IPS DF 4.7 (cell line): ENCODE results near the gene DAPK2.
"Not testable (repeated sequence)": the region's sequence is repeated elsewhere in the genome, so short reads cannot be mapped to it uniquely, and the experiment has no call there.

Experiments used
- DNase-seq: peaks from one replicate; pipeline ENCODE4 v3.0.0-alpha.2; 2013; ENCODE audit warnings: low spot score; ENCODE audit errors: extremely low read depth

DAPK2 gene

DNA sequence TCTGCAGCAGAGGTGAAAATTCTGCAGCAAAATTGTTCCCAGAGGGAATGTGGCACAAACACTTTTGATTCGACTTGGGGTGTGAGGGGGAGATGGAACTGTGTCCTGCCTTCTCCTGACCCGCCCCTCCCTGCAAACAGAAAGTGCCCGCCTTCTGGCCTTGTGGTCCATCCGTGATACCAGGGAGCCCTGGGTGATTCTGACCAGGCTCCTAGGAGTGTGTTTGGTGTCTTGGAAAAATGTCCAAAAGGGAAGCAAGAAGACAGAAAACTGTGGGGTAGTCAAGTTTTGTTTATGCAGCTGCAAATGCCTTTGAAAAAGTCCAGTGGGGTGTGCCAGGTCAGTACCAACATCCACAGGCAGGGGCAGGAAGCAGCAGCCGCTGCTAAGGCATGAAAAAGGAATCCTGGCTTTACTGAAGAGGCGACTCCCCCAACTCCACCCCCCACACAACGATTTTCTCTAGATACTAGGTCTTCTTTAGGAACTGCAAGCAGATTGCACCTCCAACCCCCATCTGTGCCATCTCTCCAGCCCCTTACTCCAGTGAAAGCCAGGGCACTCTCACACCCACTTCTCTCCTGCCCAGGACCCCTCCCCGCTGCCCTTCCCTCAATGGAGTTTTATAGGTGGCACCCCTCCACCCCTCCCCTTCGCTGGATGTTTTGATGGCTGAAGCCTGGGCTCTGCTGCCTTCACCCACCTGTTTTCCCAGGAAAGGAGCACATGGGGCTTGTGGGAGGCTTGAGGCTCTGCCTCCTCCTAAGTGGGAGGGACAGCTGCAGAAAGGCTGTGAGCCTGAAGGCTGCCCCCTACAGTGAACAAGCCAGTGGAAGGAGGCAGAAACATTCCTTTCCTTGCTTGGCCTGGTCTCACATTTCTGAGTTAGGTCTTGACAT, 130.2 kb downstream of the DAPK2 start:
- DNase-seq, result no peak

DNA sequence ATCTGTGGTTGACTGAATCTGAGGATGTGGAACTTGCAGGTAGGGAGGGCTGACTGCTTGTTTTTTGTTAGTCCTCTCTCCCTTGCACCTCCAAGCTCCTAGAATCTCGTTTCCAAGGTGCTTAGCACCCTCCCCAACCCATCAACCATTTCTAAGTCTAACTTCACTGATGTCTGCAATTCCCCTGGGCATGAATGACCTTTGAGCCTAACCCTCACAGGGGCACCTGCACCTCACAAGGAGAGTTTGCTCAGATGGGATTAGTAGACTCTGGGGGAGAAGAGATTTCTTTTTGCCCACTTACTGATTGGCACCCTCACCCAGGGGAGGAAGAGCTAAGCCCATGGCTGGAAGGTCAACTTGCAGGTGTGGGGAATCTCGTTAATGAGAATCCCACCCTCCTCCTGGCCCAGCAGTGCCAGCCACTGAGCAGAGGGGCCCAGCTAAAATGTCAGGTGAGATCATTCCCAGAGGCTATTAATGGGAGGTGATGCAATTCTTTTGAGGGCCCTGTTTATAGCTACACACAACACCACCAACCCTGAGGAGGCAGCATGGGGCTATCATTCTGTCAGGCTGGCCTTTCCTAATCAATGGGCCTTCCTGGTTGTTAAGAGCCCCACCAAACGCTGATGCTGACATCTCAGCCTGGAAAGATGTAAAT, 130.9 kb downstream of the DAPK2 start:
- DNase-seq, result no peak

DNA sequence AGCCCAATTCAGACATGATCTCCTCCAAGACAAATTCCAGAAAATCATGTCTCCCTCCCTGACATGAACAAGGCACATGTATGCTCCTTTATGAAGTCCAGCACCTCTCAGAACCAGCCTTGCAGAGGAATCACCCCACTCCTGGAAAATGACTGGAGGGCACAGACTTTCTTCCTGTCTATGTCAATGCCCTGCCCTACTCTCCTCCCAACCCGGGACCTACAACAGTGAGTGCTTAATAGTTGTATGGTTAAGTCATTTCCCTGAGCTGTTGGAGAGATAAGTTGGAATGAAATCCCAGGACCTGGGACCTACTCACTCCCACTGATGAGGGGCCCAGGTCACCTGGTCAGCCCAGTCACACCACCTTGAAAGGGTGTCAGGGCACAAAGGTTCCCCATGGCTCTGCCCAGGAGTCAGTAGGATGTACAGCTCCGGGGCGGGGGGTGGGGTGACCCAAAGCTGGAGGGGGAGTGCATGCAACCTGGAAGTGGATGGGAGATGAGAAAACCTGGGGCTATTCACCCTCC, 132.4 kb downstream of the DAPK2 start:
- DNase-seq, result no peak

DNA sequence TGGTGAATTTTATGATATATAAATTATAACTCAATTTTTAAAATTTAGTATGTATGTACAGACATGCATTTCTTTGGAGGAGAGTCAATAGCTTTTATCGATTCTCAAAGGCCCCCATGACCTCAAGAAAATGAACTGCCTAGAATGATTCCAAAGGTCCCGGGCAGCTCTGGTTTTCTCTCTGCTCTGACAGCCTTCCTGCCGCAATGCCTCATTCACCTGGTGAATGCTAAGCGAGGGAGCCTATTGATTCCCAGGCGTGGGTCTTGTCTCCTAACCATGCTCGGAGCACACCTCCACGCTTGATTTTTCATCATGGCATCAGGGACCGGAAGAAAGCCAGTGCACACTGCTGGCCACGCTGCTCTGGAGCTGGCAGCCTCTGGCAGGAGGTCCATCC, 132.9 kb downstream of the DAPK2 start:
- no peak for DNase-seq

DNA sequence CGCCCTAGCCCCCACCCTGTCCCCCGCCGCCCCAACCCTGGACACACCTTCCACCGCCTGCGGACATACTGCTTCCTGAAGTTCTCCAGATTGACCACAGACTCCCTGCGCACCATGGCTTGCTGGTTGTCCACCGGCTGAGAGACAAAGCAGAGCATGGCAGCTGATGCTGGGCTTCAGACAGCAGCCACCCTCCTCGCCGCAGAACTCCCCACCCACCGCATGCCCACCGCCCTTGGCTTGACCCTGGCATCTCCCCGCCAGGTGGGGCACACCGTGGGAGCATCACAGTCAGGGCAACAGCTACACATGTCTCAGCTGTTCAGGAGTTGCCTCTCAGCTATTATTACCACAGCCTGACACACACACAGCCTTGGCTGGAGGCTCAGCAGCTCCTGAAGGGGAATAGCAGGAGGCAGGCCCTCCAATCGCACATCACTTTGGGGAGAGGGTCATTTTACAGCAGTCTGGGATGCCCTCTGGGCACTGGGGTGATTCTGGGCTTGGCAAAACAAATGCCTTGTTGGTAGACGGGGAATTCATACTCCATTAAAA, 134.1 kb downstream of the DAPK2 start:
- DNase-seq, result no peak

DNA sequence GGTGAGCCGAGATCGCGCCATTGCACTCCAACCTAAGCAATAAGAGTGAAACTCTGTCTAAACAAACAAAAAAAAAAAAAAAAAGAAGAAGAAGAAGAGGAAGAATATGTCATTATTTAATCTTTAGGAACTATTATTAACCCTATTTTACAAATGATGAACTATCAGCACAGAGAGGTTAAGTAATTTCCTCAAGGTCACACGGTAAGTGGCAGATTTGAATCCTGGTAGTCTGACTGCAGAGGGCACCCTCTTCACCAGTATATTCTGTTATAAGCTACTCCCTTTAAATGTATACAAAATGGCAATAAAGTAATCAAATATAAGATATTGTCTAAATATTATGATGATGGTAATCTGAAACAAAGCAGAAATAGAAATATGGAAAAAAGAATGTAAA, 135.1 kb downstream of the DAPK2 start:
- DNase-seq, result no peak

DNA sequence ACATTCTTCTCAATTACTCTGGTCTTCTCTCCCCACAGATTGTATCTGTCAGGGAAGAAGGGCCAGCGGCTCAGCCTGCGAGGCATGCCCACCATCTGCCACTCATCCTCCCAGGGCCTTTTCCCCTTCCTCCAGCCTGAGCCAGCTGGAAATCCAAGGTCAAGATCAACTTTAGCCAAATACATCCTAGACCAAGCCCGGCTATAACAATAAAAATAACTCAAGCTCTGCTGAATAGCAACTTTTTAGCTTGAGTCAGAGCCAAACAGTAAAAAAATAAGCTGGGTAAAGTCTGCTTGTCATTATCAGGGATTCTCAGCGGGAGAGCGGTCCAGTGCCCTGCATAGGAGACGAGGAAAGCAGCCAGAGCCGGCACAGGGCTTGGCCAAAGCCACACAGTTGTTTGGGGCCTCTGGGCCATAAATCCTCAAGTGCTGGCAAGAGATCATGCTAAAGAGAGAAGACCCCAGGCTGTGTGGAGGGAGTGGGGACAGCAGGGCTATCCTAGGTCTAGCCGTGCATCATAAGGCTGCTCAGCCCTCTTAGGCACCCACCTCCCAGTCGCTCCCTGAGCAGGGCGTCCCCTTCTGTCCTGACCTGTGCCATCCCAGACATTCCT, 136.4 kb downstream of the DAPK2 start:
- DNase-seq, result no peak

DNA sequence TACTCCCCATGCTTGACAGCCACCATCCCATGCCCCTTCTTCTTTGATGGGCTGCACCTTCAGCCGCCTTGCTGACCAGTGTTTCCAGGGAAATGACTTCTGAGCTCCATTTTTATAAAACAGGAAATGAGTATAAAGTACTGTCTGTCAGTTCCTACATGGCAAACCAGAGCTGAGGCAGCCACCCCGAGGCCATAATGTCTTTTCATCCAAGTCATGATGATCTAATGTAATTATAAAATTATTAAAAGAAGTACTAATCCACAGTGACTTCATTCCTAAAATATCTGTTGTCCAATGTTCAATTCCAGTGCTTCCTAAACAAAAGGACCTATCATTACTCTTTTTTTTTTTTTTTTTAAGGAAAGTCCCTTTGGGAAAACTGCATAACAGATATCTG, 137.3 kb downstream of the DAPK2 start:
- DNase-seq, result no peak

DNA sequence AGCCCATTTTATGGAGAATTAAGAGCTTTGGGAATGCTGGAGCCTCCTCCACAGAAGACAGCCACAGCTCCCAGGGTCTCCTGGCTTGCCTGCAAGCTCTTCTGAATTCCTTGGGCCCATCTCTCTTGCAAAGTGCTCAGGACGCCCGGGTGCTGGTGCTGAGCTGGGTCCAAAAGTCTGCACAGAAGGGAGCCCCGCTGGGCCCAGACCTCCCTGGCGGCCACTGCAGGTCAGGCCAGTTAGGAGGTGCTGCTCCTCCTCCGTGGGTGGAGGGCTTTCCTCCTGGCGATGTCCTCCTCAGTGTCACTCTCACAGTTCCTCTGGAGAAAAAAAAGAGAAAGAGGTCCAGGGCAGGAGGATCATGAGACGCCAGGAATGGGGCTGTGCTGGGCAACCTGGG, 138.0 kb downstream of the DAPK2 start:
- no peak for DNase-seq

DNA sequence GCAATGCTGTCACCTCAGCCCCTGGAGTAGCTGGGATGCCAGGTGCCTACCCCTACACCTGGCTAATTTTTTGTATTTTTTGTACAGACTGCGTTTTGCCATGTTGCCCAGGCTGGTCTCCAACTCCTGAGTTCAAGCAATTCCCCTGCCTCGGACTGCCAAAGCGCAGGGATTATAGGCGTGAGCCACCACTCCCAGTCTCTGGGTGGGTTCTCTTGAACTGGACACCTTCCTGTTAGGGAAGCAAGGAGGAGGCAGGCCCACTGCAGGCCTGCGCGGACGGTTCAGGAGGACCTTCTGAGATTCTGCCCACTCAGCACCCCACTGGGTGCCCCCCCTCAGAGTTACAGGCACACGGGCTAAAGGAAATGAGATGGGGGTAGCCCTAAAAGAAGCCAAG, 138.8 kb downstream of the DAPK2 start:
- DNase-seq, result no peak

DNA sequence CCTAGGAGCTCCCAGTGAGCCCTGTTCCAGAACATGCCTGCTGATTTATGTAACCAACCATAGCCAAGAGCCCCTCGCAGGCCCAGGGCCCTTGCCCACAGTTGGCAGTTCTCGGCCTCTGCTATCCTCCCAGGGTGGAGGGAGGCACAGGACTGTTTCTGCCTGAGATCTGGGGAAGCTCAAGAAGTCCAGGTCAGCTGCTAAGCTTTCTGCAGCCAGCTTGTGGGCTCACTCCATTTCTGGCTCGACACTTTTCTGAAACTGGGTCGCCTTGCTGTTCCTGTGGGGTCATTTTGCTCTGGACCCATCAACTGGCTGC, 140.1 kb downstream of the DAPK2 start:
- no peak for DNase-seq

DNA sequence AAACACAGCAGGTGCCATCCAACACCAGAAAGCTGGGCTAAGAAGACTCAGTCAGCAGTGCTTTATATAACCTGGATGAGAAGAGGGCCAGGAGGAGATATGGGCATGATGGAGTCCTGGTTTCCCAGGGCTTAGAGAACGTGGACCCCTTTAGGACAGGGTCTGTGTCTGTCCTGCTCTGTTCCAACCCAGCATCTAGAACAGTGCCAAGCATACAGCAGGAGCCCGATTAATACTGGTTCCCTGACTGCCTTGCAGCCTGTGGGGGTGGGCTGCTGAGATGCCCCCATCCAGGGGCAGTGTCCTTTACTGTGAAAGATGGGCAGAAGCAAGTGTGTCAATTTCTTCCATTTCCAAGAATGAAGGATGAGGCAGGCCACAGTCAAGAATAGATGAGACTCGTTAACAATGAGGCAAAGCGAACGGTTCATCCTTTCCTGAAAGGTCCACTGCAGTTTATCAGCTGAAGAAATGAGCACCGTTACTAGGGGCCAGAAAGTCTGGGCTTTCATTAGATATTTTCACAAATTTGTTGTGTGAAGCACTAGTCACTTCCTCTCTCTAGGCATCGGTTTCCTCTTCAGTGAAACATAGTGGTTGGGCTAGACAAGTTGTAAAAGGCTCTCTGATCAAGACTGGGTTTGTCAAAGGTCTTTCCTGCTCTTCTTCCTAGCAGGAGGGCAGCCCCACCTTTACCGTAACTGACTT, 140.6 kb downstream of the DAPK2 start:
- DNase-seq, result no peak

DNA sequence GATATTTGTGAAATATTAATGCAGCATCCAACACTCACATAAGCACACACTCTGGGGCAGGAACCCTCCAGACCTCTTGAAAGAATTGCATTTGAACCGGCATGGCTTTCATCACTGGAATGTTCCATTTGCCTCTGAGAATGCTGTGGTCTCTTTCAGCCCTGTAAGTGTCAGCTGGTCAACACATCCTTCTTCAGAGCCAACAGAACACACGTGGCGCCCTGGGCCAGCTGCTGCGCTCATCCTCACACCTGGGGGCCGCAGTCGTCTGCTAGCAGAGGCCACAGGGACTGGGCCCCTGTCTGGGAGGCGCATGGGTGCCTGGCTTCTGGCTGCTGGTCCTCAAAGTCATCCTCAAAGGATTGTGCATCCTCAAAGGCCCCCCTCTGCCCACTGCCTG, 141.2 kb downstream of the DAPK2 start:
- no peak for DNase-seq

DNA sequence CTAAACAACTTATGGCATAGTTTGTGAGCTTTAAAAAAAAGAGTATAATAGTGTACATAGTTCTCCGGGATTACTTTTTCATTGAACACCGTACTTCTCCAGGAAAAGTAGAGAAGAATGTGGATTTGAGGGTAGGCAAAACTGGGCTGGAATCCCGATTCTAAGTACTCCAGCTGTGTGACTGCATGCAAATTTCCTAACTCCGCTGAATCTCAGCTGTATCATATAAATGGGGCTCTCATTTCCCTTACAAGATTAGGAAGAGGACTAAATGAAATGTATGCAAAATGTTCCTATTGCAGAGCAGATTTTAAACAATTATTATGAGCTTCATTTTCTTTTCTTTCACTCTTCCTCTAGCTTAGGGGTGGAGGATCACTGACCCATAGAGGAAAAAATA, 142.2 kb downstream of the DAPK2 start:
- no peak for DNase-seq

DNA sequence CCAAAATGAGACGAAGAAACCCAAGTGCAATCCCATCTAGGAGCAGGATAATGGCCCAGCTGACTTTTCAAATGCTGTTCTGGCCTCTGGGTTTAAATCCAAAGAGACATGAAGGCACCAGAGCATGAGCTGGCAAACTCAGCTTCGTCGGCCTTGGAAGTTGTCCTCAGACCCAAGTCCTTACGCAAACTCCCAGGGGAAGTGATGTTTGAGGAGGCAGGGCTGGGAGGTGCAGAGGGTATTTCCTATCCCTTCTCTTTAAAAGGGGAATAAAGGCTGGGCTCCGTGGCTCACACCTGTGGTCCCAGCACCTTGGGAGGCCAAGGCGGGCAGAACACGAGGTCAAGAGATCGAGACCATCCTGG, 143.6 kb downstream of the DAPK2 start:
- no peak for DNase-seq

DNA sequence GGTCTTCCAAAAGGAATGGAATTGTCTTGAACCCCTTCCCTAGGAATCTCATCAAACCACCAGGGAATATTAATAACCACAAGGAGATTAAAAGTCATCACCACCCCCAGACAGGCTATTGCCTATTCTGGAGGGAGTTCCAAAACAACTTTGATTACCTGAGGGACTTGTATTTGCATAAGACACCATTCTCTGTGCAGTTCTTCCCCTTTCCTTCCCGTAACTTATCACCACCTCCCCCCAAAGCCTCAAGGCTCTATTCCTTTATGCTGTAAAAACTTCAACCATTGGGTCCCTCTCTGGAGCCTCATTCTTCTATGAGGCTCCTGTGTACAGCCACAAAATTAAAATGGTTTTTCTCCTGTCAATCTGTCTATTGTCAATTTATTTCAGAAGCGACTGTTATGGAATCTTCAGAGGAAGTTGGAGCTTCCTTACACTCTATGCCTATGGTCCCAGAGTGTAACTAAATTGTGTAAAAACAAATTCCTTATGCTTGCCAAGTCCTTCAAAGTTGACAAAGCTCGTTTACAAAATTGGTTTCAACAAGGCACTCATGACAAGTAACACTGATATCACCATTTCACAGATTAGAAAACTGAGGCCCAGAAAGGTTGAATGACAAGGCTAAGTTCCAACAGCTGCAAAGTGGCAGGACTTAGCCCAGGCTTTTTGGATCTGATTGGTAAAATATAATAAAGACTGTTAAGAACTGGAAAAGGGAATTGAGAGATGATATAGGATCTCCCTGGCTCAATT, 144.2 kb downstream of the DAPK2 start:
- no peak for DNase-seq

DNA sequence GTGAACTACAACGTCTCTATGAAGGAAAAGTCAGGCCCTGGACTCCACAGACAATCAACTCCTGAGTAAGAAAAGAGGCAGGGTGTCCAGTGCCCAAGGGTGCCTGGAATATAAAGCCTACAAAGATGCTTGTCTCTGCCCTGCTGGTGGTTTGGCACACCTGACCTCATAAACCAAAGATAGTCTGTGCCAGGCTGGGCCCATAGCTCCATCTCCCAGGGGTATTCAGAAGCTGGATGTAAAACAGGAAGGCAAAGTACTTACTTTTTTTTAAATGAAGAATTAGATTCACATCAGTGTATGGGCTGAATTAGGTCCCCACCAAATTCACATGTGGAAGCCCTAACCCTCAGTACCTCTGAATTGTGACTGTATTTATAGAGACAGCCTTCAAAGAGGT, 146.0 kb downstream of the DAPK2 start:
- no peak for DNase-seq

DNA sequence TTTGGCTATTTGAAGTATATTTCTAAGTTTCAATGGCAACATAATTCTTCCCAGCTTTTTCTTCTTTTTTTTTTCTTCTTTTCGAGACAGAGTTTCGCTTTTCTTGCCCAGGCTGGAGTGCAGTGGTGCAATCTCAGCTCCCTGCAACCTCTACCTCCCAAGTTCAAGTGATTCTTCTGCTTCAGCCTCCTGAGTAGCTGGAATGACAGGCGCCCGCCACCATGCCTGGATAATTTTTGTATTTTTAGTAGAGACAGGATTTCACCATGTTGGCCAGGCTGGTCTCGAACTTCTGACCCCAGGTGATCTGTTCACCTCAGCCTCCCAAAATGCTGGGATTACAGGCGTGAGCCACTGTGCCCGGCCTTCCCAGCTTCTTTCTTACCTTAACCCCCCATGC, 146.7 kb downstream of the DAPK2 start:
- DNase-seq, result not testable (repeated sequence)

DNA sequence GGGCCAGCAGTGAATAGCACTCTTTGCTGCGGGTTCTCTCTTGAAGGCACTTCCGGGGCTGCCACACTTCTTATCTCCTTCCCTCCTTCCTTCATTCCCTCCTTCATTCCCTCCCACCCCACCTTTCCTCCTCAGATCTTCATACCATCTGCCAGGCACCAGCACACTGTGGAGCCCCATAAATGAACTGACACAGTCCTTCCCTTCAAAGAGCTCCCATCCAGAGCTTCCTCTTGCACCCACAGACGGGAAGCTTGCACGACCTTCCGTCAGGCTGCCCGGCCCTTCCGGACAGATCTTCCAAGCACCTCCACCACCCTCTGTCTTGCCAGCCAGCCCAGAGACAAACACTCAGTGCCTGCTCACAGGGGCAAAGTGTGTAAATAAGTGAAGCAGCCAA, 147.1 kb downstream of the DAPK2 start:
- DNase-seq, result no peak

DNA sequence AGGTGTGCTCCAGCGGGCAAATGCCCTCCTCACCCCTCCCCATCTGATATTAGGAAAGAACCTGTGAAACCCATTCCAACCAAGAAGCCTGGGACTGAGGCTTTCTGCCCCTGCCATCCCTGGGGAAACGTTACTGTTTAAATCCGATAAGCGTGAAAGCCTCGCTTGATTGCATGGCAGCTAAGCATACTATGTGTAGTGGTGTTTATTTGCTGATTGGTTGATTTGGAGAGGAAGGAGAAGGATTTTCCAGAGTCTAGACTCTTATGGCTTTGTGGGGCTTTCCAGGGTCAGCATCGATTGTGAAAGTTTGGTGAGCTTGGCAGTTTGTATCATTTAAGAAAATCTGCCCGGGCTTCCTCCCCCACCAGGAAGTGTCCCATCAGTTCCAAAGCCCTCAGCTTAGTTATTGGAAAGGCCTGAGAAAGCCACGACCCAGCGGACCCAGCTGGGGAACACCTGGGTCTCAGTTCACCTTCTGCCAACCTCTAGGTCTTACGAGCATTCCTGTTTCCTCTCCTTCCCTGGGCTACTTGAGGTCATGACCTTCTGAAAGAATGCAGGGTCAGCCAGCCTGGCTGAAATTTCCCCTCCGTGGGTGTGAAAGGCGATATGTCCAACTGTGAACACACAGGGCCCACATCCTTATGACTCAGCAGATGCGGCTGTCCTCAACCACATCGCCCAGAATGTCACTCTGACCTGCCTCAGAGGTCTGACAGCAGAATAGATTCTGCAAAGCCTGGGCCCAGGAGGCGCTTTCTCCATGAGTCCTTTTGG, 149.8 kb downstream of the DAPK2 start:
- DNase-seq, result no peak
